Loucy (cell line): ENCODE data around the gene HCK.

Experiments
- H2AFZ ChIP-seq: fragments of 200-600 bp; sonication (generic); 2 replicates; pipeline ENCODE4 v1.6.0; 2016; ENCODE audit warnings: antibody characterized with exemption, mild to moderate bottlenecking, low read length, moderate library complexity
- H3F3A ChIP-seq: fragments of 200-600 bp; 2 replicates; pipeline ENCODE4 v1.6.0; 2016; ENCODE audit warnings: antibody characterized with exemption, low read depth, mild to moderate bottlenecking
- H3K27me3 ChIP-seq: fragments of 200-600 bp; sonication (generic); 2 replicates; pipeline ENCODE4 v1.6.1; 2014; ENCODE audit warnings: low read length, mild to moderate bottlenecking; ENCODE audit not compliant: insufficient read depth, poor library complexity, severe bottlenecking
- H3K36me3 ChIP-seq: fragments of 200-600 bp; sonication (generic); 2 replicates; pipeline ENCODE4 v1.6.1; 2016; ENCODE audit warnings: low read length; ENCODE audit not compliant: insufficient read depth
- H3K4me1 ChIP-seq: fragments of 200-600 bp; sonication (generic); 2 replicates; pipeline ENCODE4 v1.5.1; 2014; ENCODE audit warnings: low read length, mild to moderate bottlenecking; ENCODE audit not compliant: insufficient read depth, poor library complexity, severe bottlenecking
- H3K4me2 ChIP-seq: fragments of 200-600 bp; sonication (generic); 2 replicates; pipeline ENCODE4 v1.6.0; 2014; ENCODE audit warnings: antibody characterized with exemption, low read length, low read depth, mild to moderate bottlenecking; ENCODE audit not compliant: poor library complexity, severe bottlenecking
- H3K4me3 ChIP-seq: fragments of 200-600 bp; sonication (generic); 2 replicates; pipeline ENCODE4 v1.5.1; 2014; ENCODE audit warnings: low read length, mild to moderate bottlenecking, mixed read lengths; ENCODE audit not compliant: poor library complexity, severe bottlenecking
- H3K79me2 ChIP-seq: fragments of 200-600 bp; sonication (generic); 2 replicates; pipeline ENCODE4 v1.6.1; 2014; ENCODE audit warnings: low read length; ENCODE audit not compliant: insufficient read depth
- H3K9ac ChIP-seq: fragments of 200-600 bp; sonication (generic); 2 replicates; pipeline ENCODE4 v1.6.0; 2014; ENCODE audit warnings: mild to moderate bottlenecking, low read depth, low read length, moderate library complexity; ENCODE audit not compliant: poor library complexity, severe bottlenecking
- H3K9me2 ChIP-seq: fragments of 200-600 bp; sonication (generic); replicated peaks from 2 replicates; pipeline ENCODE4 v1.6.1; 2016; ENCODE audit warnings: low read depth, low read length, mixed read lengths
- H3K9me3 ChIP-seq: fragments of 200-600 bp; sonication (generic); 2 replicates; pipeline ENCODE4 v1.6.1; 2014; ENCODE audit warnings: mild to moderate bottlenecking, antibody characterized with exemption, low read length, low read depth; ENCODE audit not compliant: insufficient read depth
- H4K20me1 ChIP-seq: fragments of 200-600 bp; sonication (generic); 2 replicates; pipeline ENCODE4 v1.6.0; 2014; ENCODE audit warnings: antibody characterized with exemption, low read length, mild to moderate bottlenecking; ENCODE audit not compliant: insufficient read depth, poor library complexity, severe bottlenecking
- EZH2phosphoT487 ChIP-seq: fragments of 200-600 bp; IDR thresholded peaks from 2 replicates; pipeline ENCODE4 v1.6.1; 2018; ENCODE audit warnings: antibody characterized with exemption, mild to moderate bottlenecking, moderate library complexity, borderline replicate concordance
- TF ChIP-seq, protein P1 (sequence below): fragments of 200-600 bp; sonication (generic); conservative IDR thresholded peaks from 2 replicates; pipeline ENCODE4 v1.5.1; 2014; ENCODE audit warnings: mild to moderate bottlenecking, antibody characterized with exemption, low read length

The HCK gene

DNA sequence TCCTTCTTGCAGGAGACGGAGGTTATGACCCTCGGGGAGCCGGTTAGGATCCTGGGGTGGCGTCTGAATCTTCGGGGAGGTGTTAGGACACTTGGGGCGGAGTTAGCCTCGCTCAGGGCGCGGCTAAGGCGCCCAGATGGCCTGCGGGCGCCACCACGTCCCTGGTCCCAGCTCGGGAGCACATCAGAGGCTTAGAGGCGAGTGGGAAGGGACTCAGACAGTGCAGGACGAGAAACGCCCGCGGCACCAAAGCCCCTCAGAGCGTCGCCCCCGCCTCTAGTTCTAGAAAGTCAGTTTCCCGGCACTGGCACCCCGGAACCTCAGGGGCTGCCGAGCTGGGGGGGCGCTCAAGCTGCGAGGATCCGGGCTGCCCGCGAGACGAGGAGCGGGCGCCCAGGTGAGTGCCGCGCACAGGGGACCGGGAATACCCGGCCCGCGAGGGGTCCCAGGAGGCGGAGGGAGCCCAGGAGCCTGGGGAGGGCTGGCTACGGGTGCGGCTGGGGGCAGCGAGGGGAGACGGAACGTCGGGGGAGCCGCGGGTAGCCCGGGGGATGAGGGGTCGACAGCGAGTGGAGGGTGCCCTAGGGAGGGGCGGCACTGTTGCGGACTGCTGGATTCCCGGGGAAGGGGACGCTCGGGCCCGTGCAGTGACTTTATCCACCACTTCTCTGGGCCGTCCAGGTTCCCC, at the start of gene HCK:
TSS of gene HCK (plus strand) at position 153 of the 688 bp plus-strand sequence.
- no peaks in the 10 kb centered on the region for H3K79me2 ChIP-seq

DNA sequence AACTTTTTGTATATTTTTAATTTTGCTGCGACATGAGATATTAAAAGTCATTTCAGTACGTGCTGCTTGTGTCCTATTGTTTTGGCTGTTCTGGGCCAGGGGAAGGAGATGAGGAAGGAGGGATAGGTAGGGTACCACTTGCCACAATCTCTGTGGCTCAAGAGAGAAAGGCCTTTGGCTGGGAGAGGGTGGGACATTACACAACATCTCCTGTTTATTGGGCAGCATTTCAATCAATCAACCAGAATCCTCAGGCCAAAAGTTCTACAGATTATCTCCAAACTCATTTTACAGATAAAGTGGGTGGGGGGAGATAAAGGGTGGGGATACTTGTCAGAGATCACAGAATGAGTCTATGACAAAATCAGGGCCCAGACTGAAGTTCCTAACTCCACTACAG, 48.7 kb upstream of the HCK start:
- Histone ChIP-seq H4K20me1 (no peaks in the 10 kb centered on the region), H3K9me2 (no peaks in the 10 kb centered on the region), H2AFZ (no peak overlapping the region), H3F3A (no peaks in the 10 kb centered on the region), H3K36me3 (no peaks in the 10 kb centered on the region), H3K27me3 (no peaks in the 10 kb centered on the region), H3K9ac (no peak overlapping the region), H3K4me2 (no peak overlapping the region), H3K4me3 (no peak overlapping the region), H3K79me2 (no peaks in the 10 kb centered on the region), H3K4me1 (peaks cover 11% of the 10 kb centered on the region), H3K9me3 (no peaks in the 10 kb centered on the region)
- TF ChIP-seq, protein P1, sequence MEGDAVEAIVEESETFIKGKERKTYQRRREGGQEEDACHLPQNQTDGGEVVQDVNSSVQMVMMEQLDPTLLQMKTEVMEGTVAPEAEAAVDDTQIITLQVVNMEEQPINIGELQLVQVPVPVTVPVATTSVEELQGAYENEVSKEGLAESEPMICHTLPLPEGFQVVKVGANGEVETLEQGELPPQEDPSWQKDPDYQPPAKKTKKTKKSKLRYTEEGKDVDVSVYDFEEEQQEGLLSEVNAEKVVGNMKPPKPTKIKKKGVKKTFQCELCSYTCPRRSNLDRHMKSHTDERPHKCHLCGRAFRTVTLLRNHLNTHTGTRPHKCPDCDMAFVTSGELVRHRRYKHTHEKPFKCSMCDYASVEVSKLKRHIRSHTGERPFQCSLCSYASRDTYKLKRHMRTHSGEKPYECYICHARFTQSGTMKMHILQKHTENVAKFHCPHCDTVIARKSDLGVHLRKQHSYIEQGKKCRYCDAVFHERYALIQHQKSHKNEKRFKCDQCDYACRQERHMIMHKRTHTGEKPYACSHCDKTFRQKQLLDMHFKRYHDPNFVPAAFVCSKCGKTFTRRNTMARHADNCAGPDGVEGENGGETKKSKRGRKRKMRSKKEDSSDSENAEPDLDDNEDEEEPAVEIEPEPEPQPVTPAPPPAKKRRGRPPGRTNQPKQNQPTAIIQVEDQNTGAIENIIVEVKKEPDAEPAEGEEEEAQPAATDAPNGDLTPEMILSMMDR = no peak
- no peak for TF ChIP-seq EZH2phosphoT487

More for the DNA sequence above, at the start of gene HCK:
- no peak within 1 kb of the TSS for H3K4me2 ChIP-seq
- H3K9me3 ChIP-seq = no peaks in the 10 kb centered on the region
- H3K4me1 ChIP-seq = no peaks in the 10 kb centered on the region
- TF ChIP-seq, protein P1 = no peak
- no peak for TF ChIP-seq EZH2phosphoT487
- H3K36me3 ChIP-seq = no peaks in the 10 kb centered on the region
- no peaks in the 10 kb centered on the region for H4K20me1 ChIP-seq
- H2AFZ ChIP-seq = no peak within 1 kb of the TSS
- no peak within 1 kb of the TSS for H3K4me3 ChIP-seq
- no peak within 1 kb of the TSS for H3K9ac ChIP-seq
- no peaks in the 10 kb centered on the region for H3K27me3 ChIP-seq
- no peaks in the 10 kb centered on the region for H3K9me2 ChIP-seq
- H3F3A ChIP-seq = no peaks in the 10 kb centered on the region

DNA sequence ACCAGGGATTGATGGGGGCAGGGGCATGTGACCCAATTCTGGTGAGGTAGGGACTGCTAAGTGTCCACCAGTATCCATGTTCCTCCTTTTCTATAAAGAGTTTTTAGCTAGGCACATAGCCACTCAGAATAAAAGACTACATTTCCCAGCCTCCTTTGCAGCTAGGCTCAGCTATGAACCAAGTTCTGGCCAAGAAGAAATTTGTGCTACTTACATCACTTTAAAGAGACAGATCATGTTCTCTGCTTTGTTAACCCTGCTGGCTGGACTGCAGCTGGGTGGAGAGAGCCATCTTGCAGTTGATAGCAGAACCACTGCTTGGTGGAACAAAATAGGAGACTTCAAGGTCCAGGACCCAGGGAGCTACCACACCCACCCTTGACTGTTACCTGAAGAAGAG, 47.1 kb upstream of the HCK start:
- Histone ChIP-seq H3K4me2 (no peak overlapping the region), H3K36me3 (no peaks in the 10 kb centered on the region), H3K79me2 (no peaks in the 10 kb centered on the region), H3K9me2 (no peaks in the 10 kb centered on the region), H2AFZ (no peak overlapping the region), H3K9ac (no peak overlapping the region), H3F3A (no peaks in the 10 kb centered on the region), H3K4me3 (no peak overlapping the region), H4K20me1 (no peaks in the 10 kb centered on the region), H3K9me3 (no peaks in the 10 kb centered on the region), H3K27me3 (no peaks in the 10 kb centered on the region), H3K4me1 (peaks cover 15% of the 10 kb centered on the region)
- no peak for TF ChIP-seq EZH2phosphoT487
- TF ChIP-seq, protein P1 = no peak
